NOMO-1 treated with dmso at 0.1 percent for 144 hours (cell line): ENCODE measurements around the gene SNAPC3.
A peak's percentile ranks its signal among the peaks of the same experiment; 100 is the strongest.
"Not testable (repeated sequence)": the region's sequence is repeated elsewhere in the genome, so short reads cannot be mapped to it uniquely, and the experiment has no call there.

ENCODE experiments used
- DNase-seq: peaks from one replicate; lab custom pipeline; 2025; ENCODE audit not compliant: unreplicated experiment; lab: John Stamatoyannopoulos, UW

Gene SNAPC3

DNA sequence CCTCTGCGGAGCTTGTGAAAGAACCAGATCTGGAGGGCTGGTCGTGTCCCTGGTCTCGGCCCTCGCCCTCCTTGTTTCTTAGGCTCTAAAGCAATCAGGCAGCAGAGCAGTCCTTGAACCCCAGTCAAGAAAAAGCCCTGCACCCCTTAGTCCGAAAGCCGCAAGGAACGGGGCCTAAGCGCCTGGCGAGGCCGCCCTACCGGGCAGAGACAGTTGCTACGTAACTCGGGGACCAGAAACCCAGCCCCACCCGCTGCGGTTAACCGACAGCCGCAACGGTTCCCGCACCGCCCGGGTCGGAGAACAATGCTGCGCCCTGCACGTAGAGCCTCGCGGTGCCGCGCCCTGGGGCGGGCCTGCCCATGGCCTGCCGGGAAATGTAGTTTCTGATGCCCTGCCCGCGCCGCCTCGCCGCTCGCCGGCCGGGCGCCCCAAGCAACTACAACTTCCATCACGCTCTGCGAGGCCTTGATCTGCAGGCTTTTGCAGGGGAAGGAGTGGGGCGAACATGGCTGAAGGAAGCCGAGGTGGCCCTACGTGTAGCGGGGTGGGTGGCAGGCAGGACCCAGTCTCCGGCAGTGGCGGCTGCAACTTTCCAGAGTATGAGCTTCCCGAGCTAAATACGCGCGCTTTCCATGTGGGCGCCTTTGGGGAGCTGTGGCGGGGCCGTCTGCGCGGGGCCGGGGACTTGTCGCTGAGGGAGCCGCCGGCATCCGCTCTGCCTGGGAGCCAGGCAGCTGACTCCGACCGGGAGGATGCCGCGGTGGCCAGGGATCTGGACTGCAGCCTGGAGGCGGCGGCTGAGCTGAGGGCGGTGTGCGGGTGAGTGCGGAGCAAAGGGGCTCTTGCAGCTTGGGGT lies at the start of gene SNAPC3:
SNAPC3 (plus strand) TSS at position 505 of the 859 bp plus-strand sequence; CDS start at position 509, 4 bp downstream.
- DNase-seq: peak; percentile 85

DNA sequence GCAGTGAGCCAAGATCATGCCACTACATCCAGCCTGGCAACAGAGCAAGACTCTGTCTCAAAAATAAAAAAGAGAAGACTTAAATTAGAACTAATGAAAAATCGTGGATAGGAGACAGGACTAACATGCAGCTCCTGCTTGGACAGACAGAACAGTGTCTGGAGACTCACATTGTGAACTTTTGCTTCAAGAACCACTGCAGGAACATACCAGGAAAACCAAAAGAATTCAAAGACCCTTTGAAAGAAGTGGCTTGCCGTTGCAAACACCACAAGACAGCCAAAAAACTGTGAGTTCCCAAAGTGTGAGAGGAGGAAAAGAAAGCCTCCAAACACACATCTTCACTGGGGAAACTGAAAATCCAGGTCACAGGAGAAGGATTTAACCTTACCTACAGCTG lies 48.8 kb upstream of the SNAPC3 start:
- DNase-seq: no peak

DNA sequence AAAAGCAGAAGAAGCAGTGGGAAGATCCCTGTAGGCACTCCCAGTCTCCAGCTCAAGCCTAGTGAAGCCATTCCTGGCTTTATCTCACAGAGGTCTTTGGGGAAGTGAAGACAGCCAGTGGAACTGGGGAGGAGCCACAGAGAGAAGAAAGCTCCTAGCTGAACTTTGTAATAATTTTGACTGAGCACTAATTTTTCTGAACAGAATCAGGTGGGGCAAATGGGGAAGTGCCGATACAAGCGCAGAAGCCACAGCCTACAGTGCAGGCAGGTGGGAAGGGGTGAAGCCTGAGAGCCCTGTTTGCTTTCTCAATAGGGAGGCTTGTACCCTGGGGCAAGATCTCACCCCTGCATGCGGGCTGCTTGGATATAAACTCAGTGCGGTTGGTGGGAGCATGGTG lies 48.4 kb upstream of the SNAPC3 start:
- peak; percentile 17 for DNase-seq

DNA sequence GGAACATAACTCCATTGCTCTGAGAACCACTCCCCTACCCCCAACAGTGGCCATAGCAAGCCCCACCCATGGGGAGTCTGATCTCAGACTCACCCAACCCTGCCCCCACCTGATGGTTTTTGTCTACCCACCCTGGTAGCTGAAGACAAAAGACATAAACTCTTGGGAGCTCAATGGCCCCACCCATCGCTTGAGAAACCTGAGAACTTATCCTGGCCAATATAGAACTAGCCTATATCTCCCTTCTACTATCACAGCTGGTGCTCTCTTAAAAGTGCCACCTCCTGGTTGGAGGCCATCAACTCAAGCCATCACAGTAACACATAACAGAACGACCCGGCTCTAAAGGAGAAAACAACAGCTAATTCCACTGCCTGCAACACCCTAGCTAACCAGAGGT lies 47.9 kb upstream of the SNAPC3 start:
- DNase-seq: no peak

DNA sequence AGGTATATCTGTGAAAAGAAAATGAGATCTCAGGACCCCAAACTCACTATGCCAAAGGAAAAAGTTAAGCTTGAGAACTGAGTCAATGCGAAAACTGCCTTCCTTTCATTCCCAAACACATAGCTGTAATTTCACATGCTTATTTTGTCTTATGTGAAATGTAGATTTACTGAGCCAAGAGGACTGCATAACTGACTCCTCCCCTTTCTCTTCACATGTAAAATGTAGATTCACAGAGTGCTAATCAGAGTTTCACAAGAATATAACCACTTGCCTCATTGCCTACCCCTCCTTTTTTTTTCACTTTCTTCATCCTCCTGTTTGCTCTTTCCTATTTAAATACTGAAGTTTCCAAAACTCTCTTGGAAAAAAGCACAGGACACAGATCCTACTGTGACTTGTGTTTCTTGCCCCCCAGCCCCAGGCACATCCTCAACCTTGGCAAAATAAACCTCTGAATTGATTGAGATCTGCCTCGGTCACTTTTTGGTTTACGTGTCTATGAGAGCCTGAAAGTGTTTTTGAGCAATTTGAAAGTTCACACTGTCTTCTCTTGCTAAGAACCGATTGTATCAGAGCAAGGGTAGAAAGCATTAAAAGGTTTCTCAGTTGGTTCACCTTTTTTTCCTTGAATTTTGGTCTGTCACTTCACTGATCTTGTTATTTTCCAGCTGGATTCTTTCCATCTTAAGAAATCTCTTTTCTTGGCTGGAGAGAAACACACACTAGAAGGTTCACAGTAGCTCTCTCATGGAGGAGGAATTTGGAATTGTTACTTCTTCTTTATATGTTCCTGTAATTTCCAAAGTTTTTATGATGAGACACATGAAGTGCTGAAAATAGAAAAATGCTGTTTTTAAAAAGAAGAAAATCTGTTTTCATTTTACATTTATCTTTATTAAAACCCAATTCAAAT lies 44.8 kb upstream of the SNAPC3 start:
- DNase-seq: no peak

DNA sequence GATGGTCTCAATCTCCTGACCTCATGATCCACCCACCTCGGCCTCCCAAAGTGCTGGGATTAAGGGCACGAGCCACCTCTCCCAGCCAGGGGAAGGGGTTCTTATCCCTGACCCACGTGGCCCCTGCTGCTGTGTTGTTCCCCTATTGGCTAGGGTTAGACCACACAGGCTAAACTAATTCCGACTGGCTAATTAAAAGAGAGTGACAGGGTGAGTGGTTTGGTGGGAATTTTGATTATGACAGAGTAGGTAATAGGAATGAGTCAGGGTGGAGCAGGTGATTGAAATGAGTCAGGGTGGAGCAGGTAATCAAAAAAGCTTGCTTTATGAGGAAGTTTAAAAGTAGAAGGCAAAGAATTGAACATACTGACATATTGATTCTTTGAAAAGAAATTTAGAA lies 43.4 kb upstream of the SNAPC3 start:
- not testable (repeated sequence) for DNase-seq

DNA sequence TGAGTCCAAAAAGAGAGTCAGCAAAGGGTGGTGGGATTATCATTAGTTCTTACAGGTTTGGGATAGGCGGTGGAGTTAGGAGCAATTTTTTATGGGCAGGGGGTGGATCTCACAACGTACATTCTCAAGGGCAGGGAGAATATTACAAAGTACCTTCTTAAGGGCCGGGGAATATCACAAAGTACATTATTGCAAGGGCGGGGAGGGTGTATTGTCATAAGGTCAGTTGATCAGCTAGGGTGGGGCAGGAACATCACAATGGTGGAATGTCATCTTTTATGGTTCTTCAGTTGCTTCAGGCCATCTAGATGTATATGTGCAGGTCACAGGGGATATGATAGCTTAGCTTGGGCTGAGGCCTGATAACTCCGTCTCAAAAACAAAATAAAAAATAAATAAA lies 42.8 kb upstream of the SNAPC3 start:
- not testable (repeated sequence) for DNase-seq

DNA sequence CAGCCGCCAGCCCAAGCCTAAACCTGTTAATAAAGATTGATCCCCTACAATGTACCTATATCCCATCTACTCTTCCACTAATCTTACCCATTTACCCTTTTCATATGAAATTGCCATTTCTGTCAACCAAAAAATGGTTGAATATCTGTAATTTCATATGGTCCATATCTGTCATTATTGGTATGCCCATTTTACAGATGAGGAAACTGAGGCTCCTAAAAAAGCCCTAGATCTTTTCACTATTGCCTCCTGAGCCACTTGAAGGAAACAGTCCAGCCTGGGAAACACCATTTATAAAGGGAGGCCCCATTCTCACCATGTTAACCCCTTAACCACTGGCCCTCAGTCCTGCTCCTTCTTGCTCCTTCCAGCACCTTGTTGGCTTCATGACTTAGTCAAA lies 41.2 kb upstream of the SNAPC3 start:
- no peak for DNase-seq

DNA sequence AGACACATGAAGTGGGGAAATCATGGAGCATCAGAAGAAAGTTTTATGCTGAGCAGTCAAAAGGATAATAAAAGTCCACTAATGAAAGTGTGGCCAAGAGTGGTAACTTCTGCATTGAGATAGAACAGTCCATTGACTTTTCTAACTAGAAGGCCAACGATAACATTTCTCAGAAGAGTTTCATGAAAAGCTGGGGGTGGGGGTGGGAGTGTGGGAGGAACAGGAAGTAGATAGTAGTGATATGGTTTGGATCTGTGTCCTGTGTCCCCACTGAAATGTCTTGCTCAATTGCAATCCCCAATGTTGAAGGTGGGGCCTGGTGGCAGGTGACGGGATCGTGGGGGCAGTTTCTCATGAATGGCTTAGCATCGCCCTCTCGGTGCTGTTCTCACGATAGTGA lies 36.2 kb upstream of the SNAPC3 start:
- no peak for DNase-seq

DNA sequence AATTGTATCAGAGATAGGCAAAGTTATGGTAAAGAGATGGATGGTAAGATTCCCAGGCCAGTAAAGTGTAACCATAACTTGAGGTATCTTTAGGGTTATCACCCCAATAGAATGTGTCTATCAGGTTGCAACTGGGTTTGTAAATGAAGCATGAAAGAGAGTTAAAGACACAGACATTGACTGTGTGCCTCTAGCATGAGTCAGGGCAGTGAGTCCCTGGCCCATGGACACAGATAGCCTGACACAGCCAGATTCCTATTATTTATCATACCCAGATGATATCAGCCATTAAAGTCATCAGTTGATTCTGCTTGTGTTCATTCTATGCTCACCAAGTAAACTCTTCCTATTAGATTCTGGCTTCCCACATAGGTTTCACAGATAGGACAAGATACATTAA lies 33.5 kb upstream of the SNAPC3 start:
- DNase-seq: no peak

DNA sequence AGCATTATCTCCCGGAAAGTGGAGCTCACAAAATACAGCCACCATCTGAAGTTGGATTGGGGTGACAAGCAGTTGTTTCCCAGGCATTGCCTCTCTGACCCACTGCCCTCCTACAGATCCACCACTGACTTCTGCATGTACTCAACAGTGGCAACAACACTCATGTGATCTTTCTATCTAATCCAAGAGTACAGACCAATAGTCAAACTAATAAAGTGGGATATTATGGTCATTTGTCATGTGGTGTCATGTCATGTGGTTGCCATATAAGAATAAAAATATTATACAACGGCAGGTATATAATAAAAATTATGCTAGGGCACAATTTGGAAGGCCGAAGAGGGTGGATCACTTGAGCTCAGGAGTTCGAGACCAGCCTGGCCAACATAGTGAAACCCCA lies 33.0 kb upstream of the SNAPC3 start:
- DNase-seq: no peak

DNA sequence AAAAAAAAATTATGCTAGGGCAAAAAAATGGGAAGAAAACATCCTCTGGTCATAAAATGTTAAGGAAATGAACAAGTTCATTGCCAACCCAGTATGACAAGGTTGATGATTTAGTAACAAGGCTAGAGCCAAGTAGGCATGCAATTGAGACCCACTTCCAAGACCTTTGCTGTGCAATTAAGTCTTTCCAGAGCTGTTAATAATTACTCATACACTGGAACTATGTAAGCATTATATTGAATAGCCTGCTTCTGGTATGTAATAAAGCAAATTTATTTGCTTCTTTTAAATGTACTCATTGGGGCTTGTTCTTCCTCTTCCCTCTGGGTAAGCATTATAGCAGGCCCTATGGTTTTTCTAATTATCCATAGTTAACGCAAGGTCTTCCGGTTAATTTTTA lies 32.5 kb upstream of the SNAPC3 start:
- DNase-seq: no peak

DNA sequence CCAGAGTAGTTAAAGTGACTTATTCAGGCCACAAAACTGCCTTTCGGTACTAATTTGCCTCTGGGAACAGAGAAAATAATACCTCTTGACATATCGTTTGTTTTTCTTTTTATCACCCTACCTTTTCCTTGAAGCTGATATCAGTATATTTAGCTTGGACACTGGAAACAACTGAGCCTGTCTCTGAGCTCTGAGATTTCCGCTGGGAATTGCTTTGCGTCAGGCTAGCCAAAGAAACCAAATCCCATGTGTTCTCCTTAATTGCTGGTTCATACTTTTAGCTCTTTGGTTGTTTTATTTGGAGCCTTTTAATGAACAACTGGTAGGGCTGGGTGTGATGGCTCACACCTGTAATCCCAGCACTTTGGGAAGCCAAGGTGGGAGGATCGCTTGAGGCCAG lies 30.3 kb upstream of the SNAPC3 start:
- no peak for DNase-seq

DNA sequence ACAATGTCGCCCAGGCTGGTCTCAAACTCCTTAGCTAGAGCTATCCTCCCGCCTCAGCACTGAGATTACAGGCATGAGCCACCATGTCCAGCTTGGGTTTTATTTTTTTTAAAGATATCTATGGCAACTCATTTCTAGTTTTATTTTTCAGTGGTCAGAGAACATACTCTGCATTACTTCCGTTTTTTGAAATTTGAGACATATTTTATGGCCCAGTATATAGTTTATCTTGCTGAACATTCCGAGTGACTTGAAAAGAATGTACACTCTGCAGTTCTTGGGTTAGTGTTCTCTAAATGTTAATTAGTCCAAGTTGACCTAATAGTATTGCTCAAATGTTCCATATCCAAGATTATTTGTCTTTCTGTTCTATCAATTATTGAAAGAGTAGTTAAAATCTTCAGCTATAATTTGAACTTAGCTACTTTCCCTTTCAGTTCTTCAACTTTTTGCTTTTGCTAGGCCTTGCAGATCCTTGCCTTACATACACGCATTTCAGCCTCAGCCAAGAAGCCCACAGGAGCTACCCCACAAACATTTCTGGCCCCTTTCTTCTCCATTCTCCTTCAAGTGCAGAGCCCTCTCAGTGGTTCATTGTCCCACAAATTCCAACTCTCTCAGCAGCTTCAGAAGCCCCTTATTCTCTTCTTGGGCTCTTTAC lies 22.3 kb upstream of the SNAPC3 start:
- DNase-seq: no peak

DNA sequence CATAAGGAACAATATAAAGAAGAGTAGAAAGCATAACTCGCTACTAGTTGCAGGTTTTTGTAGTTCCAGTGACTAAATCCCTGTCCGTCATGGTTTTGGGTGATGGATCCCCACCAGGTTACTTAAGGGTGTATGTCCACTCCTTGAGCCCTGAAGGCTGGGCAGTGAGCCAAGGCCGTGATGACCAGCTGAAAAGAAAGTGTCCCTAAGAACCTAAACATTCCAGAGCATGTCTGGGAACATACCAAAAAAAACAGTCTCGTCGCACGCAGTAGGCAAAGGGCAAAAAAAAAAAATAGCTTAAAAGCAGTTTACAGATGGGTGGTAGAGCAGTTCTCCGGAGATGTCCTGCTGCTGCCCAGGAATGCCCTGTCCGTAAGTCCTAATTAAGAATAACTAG lies 21.4 kb upstream of the SNAPC3 start:
- DNase-seq: no peak

DNA sequence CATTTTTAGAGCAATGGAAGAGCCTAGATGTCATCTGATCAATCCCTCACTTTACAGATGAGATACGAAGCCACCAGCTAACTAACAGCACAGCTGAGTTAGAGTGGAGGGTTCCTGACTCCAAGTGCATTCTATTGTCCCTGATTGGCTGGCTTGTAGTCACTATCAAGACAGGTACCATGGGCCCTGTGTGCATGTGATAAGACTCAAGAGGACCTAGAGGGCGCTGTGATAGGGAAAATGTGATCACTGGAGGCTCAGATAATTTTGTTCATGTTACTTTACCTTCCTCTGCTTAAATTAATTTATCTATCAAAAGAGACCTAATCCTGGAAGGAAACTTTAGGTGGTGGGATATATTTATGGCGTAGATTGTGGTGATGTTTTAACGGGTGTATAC lies 19.5 kb upstream of the SNAPC3 start:
- no peak for DNase-seq

DNA sequence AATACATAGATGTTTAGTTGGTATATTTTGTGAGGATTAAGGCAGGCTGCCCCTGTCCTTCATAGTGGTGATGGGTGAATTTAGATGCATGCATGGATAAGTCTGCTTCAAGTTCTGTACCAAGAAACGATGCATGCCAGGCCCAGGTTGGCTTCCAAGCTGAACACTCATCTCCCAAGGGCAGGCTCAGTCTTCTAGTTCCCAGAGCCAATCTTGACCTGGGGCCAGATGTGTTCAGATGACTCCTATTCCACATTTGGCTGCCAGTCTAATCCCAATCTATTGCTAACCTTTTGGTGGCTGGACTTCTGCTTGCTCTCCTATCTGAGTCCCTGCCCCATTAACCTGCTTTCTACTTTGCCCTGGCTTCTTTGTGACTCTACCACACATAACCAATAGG lies 18.5 kb upstream of the SNAPC3 start:
- DNase-seq: no peak

DNA sequence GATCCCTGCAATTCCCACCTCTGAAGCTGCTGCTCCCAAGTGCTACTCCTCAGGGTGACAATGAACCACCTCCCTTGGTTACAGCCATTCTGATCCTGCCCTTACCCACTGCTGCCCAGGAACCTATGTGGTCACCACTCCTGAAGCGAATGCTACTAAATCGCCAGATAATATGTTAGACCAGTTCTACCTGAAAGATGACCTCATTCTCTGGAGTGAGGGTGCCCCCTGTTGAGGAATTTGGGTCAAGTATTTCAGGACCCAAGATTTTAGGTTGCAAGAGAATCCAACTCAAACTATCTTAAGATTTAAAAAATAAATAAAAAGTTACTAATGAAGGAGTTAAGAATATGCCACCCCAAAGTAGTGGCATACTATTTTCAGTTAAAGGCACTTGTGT lies 5.8 kb upstream of the SNAPC3 start:
- DNase-seq: no peak

DNA sequence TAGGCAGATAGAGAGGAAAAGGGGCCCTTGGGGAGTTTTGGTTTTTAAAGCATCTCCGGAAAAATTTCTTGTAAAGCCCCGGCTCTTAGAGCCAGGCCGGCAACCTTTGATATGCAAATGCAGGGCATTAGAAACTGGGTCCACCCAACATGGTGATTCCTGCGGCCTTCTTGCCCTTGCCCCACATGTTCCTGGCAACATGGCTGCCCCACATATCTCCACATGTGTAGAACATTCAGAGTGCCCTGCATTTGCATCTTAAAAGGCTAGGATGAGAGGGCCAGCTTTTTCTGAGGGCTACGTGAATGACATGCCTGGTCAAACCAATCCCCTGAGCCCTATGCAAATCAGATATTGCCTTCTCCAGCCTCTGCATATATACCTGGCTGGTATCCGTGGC lies 5.0 kb upstream of the SNAPC3 start:
- no peak for DNase-seq

DNA sequence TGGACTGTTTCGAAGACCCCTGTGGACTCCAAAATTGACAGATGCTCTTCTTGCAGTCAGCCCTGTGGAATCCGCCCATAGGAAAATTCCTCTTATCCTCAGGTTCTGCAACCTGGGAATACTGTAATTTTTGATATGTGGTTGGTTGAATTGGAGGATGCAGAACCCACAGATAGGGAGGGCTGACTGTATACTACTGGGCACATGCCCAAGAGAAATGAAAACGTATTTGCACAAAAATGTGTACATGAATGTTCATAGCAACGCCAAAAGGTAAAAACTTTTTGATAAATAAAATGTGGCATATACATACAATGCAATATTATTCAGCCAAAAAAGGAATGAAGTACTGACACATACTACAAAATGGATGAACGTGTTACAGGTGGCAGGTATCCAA lies 1.9 kb upstream of the SNAPC3 start:
- no peak for DNase-seq

DNA sequence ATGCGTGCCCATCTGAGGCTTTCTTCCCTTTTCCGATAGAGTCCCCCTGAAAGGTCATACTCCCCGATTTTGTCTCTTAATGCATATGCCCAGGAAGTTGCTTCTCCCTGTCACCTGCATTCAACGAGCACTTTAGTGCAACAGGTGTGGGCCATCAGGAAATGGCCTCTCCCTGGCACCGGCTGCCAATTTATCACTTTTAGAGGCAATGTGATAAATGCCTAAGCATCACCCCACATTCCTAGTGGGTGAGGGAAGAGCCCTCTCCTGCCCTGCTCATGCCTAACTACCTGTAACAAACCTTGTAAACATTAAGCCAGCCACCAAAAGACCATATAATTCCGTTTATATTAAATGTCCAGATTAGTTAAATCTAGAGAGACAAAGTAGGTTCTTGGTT lies 1.1 kb upstream of the SNAPC3 start:
- DNase-seq: no peak

DNA sequence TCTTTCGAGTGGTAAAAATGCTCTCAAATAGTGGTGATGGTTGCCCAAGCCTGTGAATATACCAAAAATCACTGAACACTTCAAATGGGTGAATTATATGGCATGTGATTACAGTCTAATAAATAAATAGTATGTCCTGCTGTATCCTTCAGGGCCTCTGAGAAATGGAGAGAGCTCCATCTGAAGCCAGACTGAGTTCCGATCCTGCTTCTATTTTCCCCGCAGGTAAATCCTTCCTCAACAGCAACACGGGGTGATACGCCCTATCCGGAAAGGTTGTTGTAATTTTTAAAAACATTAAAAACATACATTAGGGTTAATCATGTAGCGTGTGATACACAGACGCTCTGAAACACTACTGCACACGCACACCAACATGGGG lies 695 bp upstream of the SNAPC3 start:
- DNase-seq: no peak
